PC-3 (cell line): ENCODE results near the gene SCO1. TPM values are rescaled to one million over a fixed set of nuclear protein-coding genes. Genes with fewer than 3 reads are reported as not detected.

Source experiments
- ATAC-seq: fragments of 200-7000 bp; cut with Tn5 transposase; 2 replicates; pipeline ENCODE4 v1.9.1; 2020; ENCODE audit warnings: mild to moderate bottlenecking, moderate library complexity
- BruUV-seq: library from RNA; stranded (reverse); fragments of 400-500 nt; replicated peaks from 2 replicates; lab custom pipeline; 2021; lab: Mats Ljungman, UMichigan
- CTCF ChIA-PET: fragments of 300-600 bp; sonication (Branson Sonifier 250); formaldehyde crosslinking; loops from one replicate; lab custom pipeline; 2022; ENCODE audit warnings: antibody characterized with exemption; lab: Charles Lee
- POLR2A ChIA-PET: fragments of 300-600 bp; sonication (Branson Sonifier 250); formaldehyde crosslinking; loops from one replicate; lab custom pipeline; 2022; ENCODE audit warnings: antibody characterized with exemption; ENCODE audit not compliant: unreplicated experiment; lab: Charles Lee
- DNase-seq: peaks from one replicate; pipeline ENCODE4 v3.0.0-alpha.2; 2015
- H2AFZ ChIP-seq: fragments of 300-600 bp; sonication (generic); 2 replicates; pipeline ENCODE4 v1.6.0; 2016; ENCODE audit warnings: antibody characterized with exemption, low read length
- H3F3A ChIP-seq: fragments of 300-600 bp; sonication (generic); one replicate; pipeline ENCODE4 v1.6.0; 2017; ENCODE audit warnings: antibody characterized with exemption, low read length, control low read depth, mild to moderate bottlenecking; ENCODE audit not compliant: unreplicated experiment
- H3K27ac ChIP-seq: fragments of 300-600 bp; sonication (generic); 2 replicates; pipeline ENCODE4 v1.5.1; 2016; ENCODE audit warnings: mild to moderate bottlenecking, low read length
- H3K27me3 ChIP-seq: fragments of 300-600 bp; sonication (generic); 2 replicates; pipeline ENCODE4 v1.6.1; 2016; ENCODE audit warnings: low read length, mixed read lengths
- H3K36me3 ChIP-seq: fragments of 300-600 bp; sonication (generic); 2 replicates; pipeline ENCODE4 v1.6.1; 2016; ENCODE audit warnings: low read depth, mixed run types, low read length, mixed read lengths
- H3K4me1 ChIP-seq: fragments of 300-600 bp; sonication (generic); 2 replicates; pipeline ENCODE4 v1.5.1; 2016; ENCODE audit warnings: low read length; ENCODE audit not compliant: insufficient read depth
- H3K4me2 ChIP-seq: fragments of 300-600 bp; sonication (generic); 2 replicates; pipeline ENCODE4 v1.6.0; 2016; ENCODE audit warnings: low read length
- H3K4me3 ChIP-seq: fragments of 300-600 bp; sonication (generic); 2 replicates; pipeline ENCODE4 v1.5.1; 2016; ENCODE audit warnings: mild to moderate bottlenecking, low read length, mixed read lengths
- H3K79me2 ChIP-seq: fragments of 300-600 bp; sonication (generic); 2 replicates; pipeline ENCODE4 v1.6.1; 2017; ENCODE audit warnings: low read length, mixed read lengths
- H3K9ac ChIP-seq: fragments of 300-600 bp; sonication (generic); 2 replicates; pipeline ENCODE4 v1.6.0; 2016; ENCODE audit warnings: mild to moderate bottlenecking, low read length
- H3K9me2 ChIP-seq: fragments of 300-600 bp; sonication (generic); replicated peaks from 2 replicates; pipeline ENCODE4 v1.6.1; 2016; ENCODE audit warnings: mixed run types, low read length, mixed read lengths
- H3K9me3 ChIP-seq: fragments of 300-600 bp; sonication (generic); 2 replicates; pipeline ENCODE4 v1.6.1; 2016; ENCODE audit warnings: low read length, mixed read lengths
- H4K20me1 ChIP-seq: fragments of 300-600 bp; sonication (generic); 2 replicates; pipeline ENCODE4 v1.6.1; 2016; ENCODE audit warnings: low read length, mixed read lengths
- CTCF ChIP-seq: fragments of 300-600 bp; sonication (generic); conservative IDR thresholded peaks from 2 replicates; pipeline ENCODE4 v1.5.1; 2017; ENCODE audit warnings: antibody characterized with exemption, low read depth, mild to moderate bottlenecking, low read length
- EZH2 ChIP-seq: fragments of 300-600 bp; sonication (generic); IDR thresholded peaks from one replicate; pipeline ENCODE4 v1.6.1; 2017; ENCODE audit warnings: antibody characterized with exemption, mild to moderate bottlenecking, low read length; ENCODE audit not compliant: unreplicated experiment
- EZH2phosphoT487 ChIP-seq: fragments of 300-600 bp; sonication (generic); IDR thresholded peaks from 2 replicates; pipeline ENCODE4 v1.6.1; 2018; ENCODE audit warnings: mild to moderate bottlenecking, antibody characterized with exemption, low read length, borderline replicate concordance
- intact Hi-C: fragments of 100-400 bp; cut with micrococcal nuclease; formaldehyde crosslinking; loops from 2 replicates; pipeline ENCODE4 v1.9.0; 2023
- total RNA-seq: library from RNA; depleted of rRNA; stranded (reverse); fragments of >200 nt; gene quantifications from 2 replicates; pipeline ENCODE4 v1.2.3, GENCODE V29; 2014

SCO1 gene
- total RNA-seq, 1 experiment from 2014 or later = 59.7 TPM

- Histone ChIP-seq H3K9ac (no peak overlapping the region), H3K36me3 (no peaks in the 10 kb centered on the region), H3K27me3 (no peaks in the 10 kb centered on the region), H2AFZ (no peak overlapping the region), H3K27ac (no peak overlapping the region), H3F3A (no peaks in the 10 kb centered on the region), H3K4me2 (no peak overlapping the region), H3K9me3 (no peaks in the 10 kb centered on the region), H3K9me2 (no peaks in the 10 kb centered on the region), H4K20me1 (no peaks in the 10 kb centered on the region), H3K4me1 (no peaks in the 10 kb centered on the region), H3K79me2 (no peaks in the 10 kb centered on the region), H3K4me3 (no peak overlapping the region)
- POLR2A ChIA-PET = no interaction called here
- TF ChIP-seq EZH2phosphoT487 (no peak), EZH2 (no peak), CTCF (no peak)
- intact Hi-C loops = no loop called here
- CTCF ChIA-PET = no interaction called here
- no TSS peak for BruUV-seq
- ATAC-seq (no peak), DNase-seq (no peak)
Measured at GRCh38 chr17:10653987-10654386, 43.3 kb downstream of the SCO1 start.

- intact Hi-C loops = no loop called here
- no peaks in the 10 kb centered on the region for H3K9me2 ChIP-seq
- no peak overlapping the region for H3K27ac ChIP-seq
- H4K20me1 ChIP-seq = no peaks in the 10 kb centered on the region
- ATAC-seq = no peak
- BruUV-seq = no TSS peak
- no peak overlapping the region for H3K4me3 ChIP-seq
- TF ChIP-seq CTCF (no peak), EZH2phosphoT487 (no peak), EZH2 (no peak)
- ChIA-PET POLR2A (no interaction called here), CTCF (no interaction called here)
- no peak overlapping the region for H3K9ac ChIP-seq
- no peaks in the 10 kb centered on the region for H3K79me2 ChIP-seq
- H3K4me1 ChIP-seq = no peaks in the 10 kb centered on the region
- DNase-seq = no peak
- H3K4me2 ChIP-seq = no peak overlapping the region
- no peaks in the 10 kb centered on the region for H3K36me3 ChIP-seq
- H3K27me3 ChIP-seq = no peaks in the 10 kb centered on the region
- no peaks in the 10 kb centered on the region for H3F3A ChIP-seq
- H3K9me3 ChIP-seq = no peaks in the 10 kb centered on the region
- no peak overlapping the region for H2AFZ ChIP-seq
Measured at GRCh38 chr17:10652984-10653659, 44.2 kb downstream of the SCO1 start.

GRCh38 chr17:10651927-10652326 lies 45.4 kb downstream of the SCO1 start:
- CTCF ChIA-PET = no interaction called here
- Histone ChIP-seq H3K4me3 (no peak overlapping the region), H3K79me2 (no peaks in the 10 kb centered on the region), H4K20me1 (no peaks in the 10 kb centered on the region), H3K27me3 (no peaks in the 10 kb centered on the region), H3K27ac (no peak overlapping the region), H3K4me2 (no peak overlapping the region), H3K9me2 (no peaks in the 10 kb centered on the region), H3F3A (no peaks in the 10 kb centered on the region), H3K36me3 (no peaks in the 10 kb centered on the region), H2AFZ (no peak overlapping the region), H3K9ac (no peak overlapping the region), H3K9me3 (no peaks in the 10 kb centered on the region), H3K4me1 (no peaks in the 10 kb centered on the region)
- ATAC-seq (no peak), DNase-seq (no peak)
- no TSS peak for BruUV-seq
- POLR2A ChIA-PET = no interaction called here
- intact Hi-C loops = no loop called here
- TF ChIP-seq CTCF (no peak), EZH2phosphoT487 (no peak), EZH2 (no peak)
